ENCODE measurements around the gene NUB1.

DNA sequence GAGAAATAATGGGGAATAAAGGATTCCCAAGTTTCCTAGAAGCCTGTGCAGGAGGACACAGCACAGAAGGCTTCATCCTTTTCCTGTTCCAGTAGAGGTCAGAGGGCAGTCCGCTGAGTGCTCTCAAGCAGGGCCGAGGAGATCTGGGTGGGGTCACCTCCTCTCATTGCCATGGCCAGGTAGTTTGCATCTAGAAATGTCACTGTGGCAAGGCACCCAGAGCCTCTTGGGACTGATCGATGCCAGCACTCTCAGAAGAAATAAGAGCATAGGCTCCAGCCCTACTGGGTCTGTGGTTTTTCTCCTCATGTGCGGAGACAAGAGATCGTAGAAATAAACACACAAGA, 7.9 kb downstream of the NUB1 start:
- TF ChIP-seq CTCF (IDR thresholded peaks at IDR 0.05): no peak
- TF ChIP-seq POLR2A (IDR thresholded peaks at IDR 0.05): no peak

All from heart left ventricle (tissue), 13 donors.